GM21390 (cell line): Measurements from ENCODE around the gene DCBLD2.
"Not testable (repeated sequence)": the region's sequence is repeated elsewhere in the genome, so short reads cannot be mapped to it uniquely, and the experiment has no call there.

Source experiments
- ATAC-seq: cut with Tn5 transposase; IDR thresholded peaks from one replicate; pipeline ENCODE4 v1.9.1; 2021; ENCODE audit not compliant: unreplicated experiment

Gene DCBLD2

GRCh38 chr3:98831060-98831459 is 70.4 kb downstream of the DCBLD2 start:
- ATAC-seq = not testable (repeated sequence)

- no peak for ATAC-seq
Measured at GRCh38 chr3:98829246-98829832, 72.2 kb downstream of the DCBLD2 start.

- no peak for ATAC-seq
Measured at GRCh38 chr3:98827221-98827920, 74.1 kb downstream of the DCBLD2 start.

- no peak for ATAC-seq
Measured at GRCh38 chr3:98826126-98826525, 75.4 kb downstream of the DCBLD2 start.

GRCh38 chr3:98824256-98824655 is 77.2 kb downstream of the DCBLD2 start:
- no peak for ATAC-seq

- ATAC-seq = no peak
Measured at GRCh38 chr3:98823791-98824190, 77.7 kb downstream of the DCBLD2 start.

- no peak for ATAC-seq
Measured at GRCh38 chr3:98821063-98821462, 80.4 kb downstream of the DCBLD2 start.

GRCh38 chr3:98817547-98818041 is 83.9 kb downstream of the DCBLD2 start:
- peak; percentile 91 for ATAC-seq

GRCh38 chr3:98814817-98815420 is 86.6 kb downstream of the DCBLD2 start:
- ATAC-seq = no peak

- no peak for ATAC-seq
Measured at GRCh38 chr3:98812851-98813374, 88.6 kb downstream of the DCBLD2 start.

- no peak for ATAC-seq
Measured at GRCh38 chr3:98811048-98811447, 90.4 kb downstream of the DCBLD2 start.

GRCh38 chr3:98809557-98809956 is 91.9 kb downstream of the DCBLD2 start:
- no peak for ATAC-seq

- no peak for ATAC-seq
Measured at GRCh38 chr3:98808071-98808470, 93.4 kb downstream of the DCBLD2 start.

- ATAC-seq = no peak
Measured at GRCh38 chr3:98807561-98807960, 93.9 kb downstream of the DCBLD2 start.

GRCh38 chr3:98807011-98807410 is 94.5 kb downstream of the DCBLD2 start:
- ATAC-seq = no peak

- no peak for ATAC-seq
Measured at GRCh38 chr3:98806521-98806920, 95.0 kb downstream of the DCBLD2 start.

GRCh38 chr3:98805571-98805970 is 95.9 kb downstream of the DCBLD2 start:
- no peak for ATAC-seq

- no peak for ATAC-seq
Measured at GRCh38 chr3:98801043-98801747, 100.3 kb downstream of the DCBLD2 start.

GRCh38 chr3:98800401-98800800 is 101.1 kb downstream of the DCBLD2 start:
- no peak for ATAC-seq

GRCh38 chr3:98799479-98799878 is 102.0 kb downstream of the DCBLD2 start:
- ATAC-seq = no peak

GRCh38 chr3:98798820-98799219 is 102.7 kb downstream of the DCBLD2 start:
- ATAC-seq = no peak
